CD4-positive, alpha-beta T cell (primary cell): Measurements from ENCODE around the gene QRSL1. TPM values are rescaled to one million over a fixed set of nuclear protein-coding genes. Genes with fewer than 3 reads are reported as not detected.
A peak's percentile ranks its signal among the peaks of the same experiment; 100 is the strongest.
"Not testable (repeated sequence)": the region's sequence is repeated elsewhere in the genome, so short reads cannot be mapped to it uniquely, and the experiment has no call there.

ENCODE experiments used
- ATAC-seq: fragments of 200-7000 bp; cut with Tn5 transposase; one replicate; pipeline ENCODE4 v1.10.0; 2022; ENCODE audit warnings: mild to moderate bottlenecking; ENCODE audit not compliant: poor library complexity
- CTCF ChIA-PET: fragments of 350-600 bp; sonication (Branson Sonifier 250); formaldehyde crosslinking; loops from one replicate; lab custom pipeline; 2021; ENCODE audit warnings: antibody characterized with exemption, inconsistent platforms; lab: Charles Lee
- POLR2A ChIA-PET: fragments of 350-600 bp; sonication (Branson Sonifier 250); formaldehyde crosslinking; loops from one replicate; lab custom pipeline; 2021; ENCODE audit warnings: antibody characterized with exemption, inconsistent platforms; lab: Charles Lee
- DNase-seq, 14 experiments: peaks; one replicate each; pipeline ENCODE4 v3.0.0-alpha.2; 2013 to 2020; ENCODE audit warnings: mixed read lengths in 2 of 14
- H3K27ac ChIP-seq, 2 donors: one replicate each; pipeline versions ENCODE4 v1.5.1 to v1.7.0; 2013; ENCODE audit warnings: low read length in 2 of 2, low read depth in 1 of 2, mild to moderate bottlenecking in 1 of 2
- H3K27me3 ChIP-seq, 2 experiments: 1 replicate in 1 of 2; 2 replicates in 1 of 2; pipeline versions ENCODE4 v1.6.1 to v1.7.0; 2013; ENCODE audit warnings: low read length in 2 of 2, control low read depth in 1 of 2, mild to moderate bottlenecking in 1 of 2, moderate library complexity in 1 of 2; ENCODE audit not compliant: insufficient read depth in 2 of 2, control insufficient read depth in 1 of 2
- H3K36me3 ChIP-seq: one replicate; pipeline ENCODE4 v1.6.1; 2013; ENCODE audit warnings: low read length, control low read depth; ENCODE audit not compliant: insufficient read depth
- H3K4me1 ChIP-seq: one replicate; pipeline ENCODE4 v1.6.1; 2013; ENCODE audit warnings: low read length, control low read depth; ENCODE audit not compliant: insufficient read depth
- H3K4me3 ChIP-seq: one replicate; pipeline ENCODE4 v1.5.1; 2013; ENCODE audit warnings: mild to moderate bottlenecking, low read length, moderate library complexity
- H3K9me3 ChIP-seq, 2 experiments: 1 replicate in 1 of 2; 2 replicates in 1 of 2; pipeline versions ENCODE4 v1.6.1 to v1.7.0; 2013; ENCODE audit warnings: low read length in 2 of 2, mild to moderate bottlenecking in 2 of 2, control low read depth in 1 of 2, moderate library complexity in 1 of 2; ENCODE audit not compliant: control insufficient read depth in 1 of 2, insufficient read depth in 1 of 2
- H3K27ac Mint-ChIP-seq: one replicate; pipeline ENCODE4 v1.8.0; 2020; ENCODE audit warnings: mixed read lengths
- H3K27me3 Mint-ChIP-seq: one replicate; pipeline ENCODE4 v1.8.0; 2021; ENCODE audit warnings: mixed read lengths
- H3K36me3 Mint-ChIP-seq: one replicate; pipeline ENCODE4 v1.8.0; 2021; ENCODE audit warnings: low read depth, mixed read lengths
- H3K4me1 Mint-ChIP-seq: one replicate; pipeline ENCODE4 v1.8.0; 2021; ENCODE audit warnings: low read depth, mixed read lengths
- H3K4me3 Mint-ChIP-seq: one replicate; pipeline ENCODE4 v1.8.0; 2020; ENCODE audit warnings: mild to moderate bottlenecking, mixed read lengths
- H3K9me3 Mint-ChIP-seq: one replicate; pipeline ENCODE4 v1.8.0; 2020; ENCODE audit warnings: mixed read lengths
- intact Hi-C, 2 experiments: fragments of 100-400 bp; cut with DNase I in 1 of 2; cut with micrococcal nuclease in 1 of 2; formaldehyde crosslinking; loops; one replicate each; pipeline versions ENCODE4 v1.15.1 to v1.9.0; 2023 to 2025; cut with DNase I, micrococcal nuclease
- polyA plus RNA-seq, 2 donors: library from polyadenylated mRNA; unstranded; fragments of 120-200 nt; gene quantifications; one replicate each; pipeline ENCODE4 v1.2.1, GENCODE V29; 2013
- total RNA-seq, 174 experiments: library from RNA in 2 of 174; stranded (reverse) in 2 of 174; gene quantifications; one replicate each; pipeline ENCODE4 v1.2.3 and lab custom pipeline; 2021 to 2026
- TF ChIP-seq, protein P1 (sequence below): fragments of 200-600 bp; IDR thresholded peaks from one replicate; pipeline ENCODE4 v1.8.0; 2022; ENCODE audit warnings: antibody characterized with exemption, mild to moderate bottlenecking

Gene QRSL1, protein sequence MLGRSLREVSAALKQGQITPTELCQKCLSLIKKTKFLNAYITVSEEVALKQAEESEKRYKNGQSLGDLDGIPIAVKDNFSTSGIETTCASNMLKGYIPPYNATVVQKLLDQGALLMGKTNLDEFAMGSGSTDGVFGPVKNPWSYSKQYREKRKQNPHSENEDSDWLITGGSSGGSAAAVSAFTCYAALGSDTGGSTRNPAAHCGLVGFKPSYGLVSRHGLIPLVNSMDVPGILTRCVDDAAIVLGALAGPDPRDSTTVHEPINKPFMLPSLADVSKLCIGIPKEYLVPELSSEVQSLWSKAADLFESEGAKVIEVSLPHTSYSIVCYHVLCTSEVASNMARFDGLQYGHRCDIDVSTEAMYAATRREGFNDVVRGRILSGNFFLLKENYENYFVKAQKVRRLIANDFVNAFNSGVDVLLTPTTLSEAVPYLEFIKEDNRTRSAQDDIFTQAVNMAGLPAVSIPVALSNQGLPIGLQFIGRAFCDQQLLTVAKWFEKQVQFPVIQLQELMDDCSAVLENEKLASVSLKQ
- total RNA-seq (1 to 10 TPM; 7.3 to 9.3 TPM), total RNA-seq (lab: John Stamatoyannopoulos, UW) (16.1 to 80.0 (median 33.0) reads per million in 172 experiments)
- polyA plus RNA-seq (2013, experiment 1 of 2): 9.8 TPM
- 13.2 TPM for polyA plus RNA-seq (2013, experiment 2 of 2)

DNA sequence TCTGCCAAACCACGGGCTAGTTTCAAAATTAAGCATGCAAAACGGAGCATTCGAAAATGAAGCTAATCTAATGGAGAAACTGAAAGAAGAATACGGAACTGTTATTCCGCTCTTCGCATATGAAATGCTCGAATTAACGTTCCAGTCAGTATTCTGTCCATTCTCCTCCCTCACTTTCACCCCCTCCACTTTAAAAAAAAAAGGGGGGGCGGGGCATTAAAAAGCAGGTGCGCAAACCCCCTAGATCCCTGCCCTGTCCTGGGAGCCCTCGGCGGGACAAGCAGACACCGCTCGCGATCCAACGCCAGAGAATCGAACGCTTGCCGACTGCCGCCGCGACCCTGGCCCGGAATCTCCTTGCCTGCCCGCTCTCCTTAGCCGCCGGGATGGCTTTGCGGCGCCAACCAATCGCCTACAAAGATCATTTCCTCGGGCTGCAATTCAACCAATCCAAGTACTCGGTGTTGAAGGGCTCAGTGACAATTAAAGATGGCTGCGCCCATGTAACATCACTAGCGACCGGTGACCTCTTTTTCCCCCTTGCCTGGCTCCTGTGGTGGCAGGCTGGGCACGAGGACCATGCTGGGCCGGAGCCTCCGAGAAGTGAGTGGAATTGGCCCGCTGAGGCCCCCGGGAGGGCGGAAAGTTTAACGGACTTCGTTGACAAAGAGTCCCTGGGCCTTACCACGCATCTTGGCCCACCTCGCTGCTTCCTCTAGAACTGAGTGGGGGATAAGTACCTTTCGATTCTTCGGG, at the start of gene QRSL1, which contains the start of gene RTN4IP1:
QRSL1 (plus strand) TSS at position 476 of the 756 bp plus-strand sequence; CDS start at position 580, 104 bp downstream.
RTN4IP1 (minus strand) TSS at position 396 of the 756 bp plus-strand sequence. CDS start 477 bp downstream, outside the sequence.
- H3K4me1 ChIP-seq: peaks cover 15% of the 10 kb centered on the region
- no peaks in the 10 kb centered on the region for H3K9me3 Mint-ChIP-seq
- ChIA-PET CTCF (interaction anchor here (1.1 to 1.4 kb wide), 2 partner anchors 9 to 21 kb away, joined by 3 to 4 read pairs; no protein-coding TSS in a partner anchor), POLR2A (no interaction called here)
- H3K4me3 ChIP-seq: peak within 1 kb of the TSS; percentile 79
- H3K27ac Mint-ChIP-seq: peak within 1 kb of the TSS; percentile 96
- ATAC-seq (peak; percentile 94), DNase-seq (peak; percentile 67 to 95 (median 78))
- peak within 1 kb of the TSS; percentile 97 for H3K4me3 Mint-ChIP-seq
- TF ChIP-seq, protein P1, sequence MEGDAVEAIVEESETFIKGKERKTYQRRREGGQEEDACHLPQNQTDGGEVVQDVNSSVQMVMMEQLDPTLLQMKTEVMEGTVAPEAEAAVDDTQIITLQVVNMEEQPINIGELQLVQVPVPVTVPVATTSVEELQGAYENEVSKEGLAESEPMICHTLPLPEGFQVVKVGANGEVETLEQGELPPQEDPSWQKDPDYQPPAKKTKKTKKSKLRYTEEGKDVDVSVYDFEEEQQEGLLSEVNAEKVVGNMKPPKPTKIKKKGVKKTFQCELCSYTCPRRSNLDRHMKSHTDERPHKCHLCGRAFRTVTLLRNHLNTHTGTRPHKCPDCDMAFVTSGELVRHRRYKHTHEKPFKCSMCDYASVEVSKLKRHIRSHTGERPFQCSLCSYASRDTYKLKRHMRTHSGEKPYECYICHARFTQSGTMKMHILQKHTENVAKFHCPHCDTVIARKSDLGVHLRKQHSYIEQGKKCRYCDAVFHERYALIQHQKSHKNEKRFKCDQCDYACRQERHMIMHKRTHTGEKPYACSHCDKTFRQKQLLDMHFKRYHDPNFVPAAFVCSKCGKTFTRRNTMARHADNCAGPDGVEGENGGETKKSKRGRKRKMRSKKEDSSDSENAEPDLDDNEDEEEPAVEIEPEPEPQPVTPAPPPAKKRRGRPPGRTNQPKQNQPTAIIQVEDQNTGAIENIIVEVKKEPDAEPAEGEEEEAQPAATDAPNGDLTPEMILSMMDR: no peak
- H3K27me3 ChIP-seq: no peaks in the 10 kb centered on the region
- intact Hi-C loops: loop anchor here (5.0 to 10.0 kb wide), 6 partner anchors 104 to 1666 kb away; partner anchors contain the start of genes AFG1L (in 1 of the 2), ATG5 (in 1 of the 2), MTRES1 (in 1 of the 2) and PREP (in 1 of the 2)
- H3K36me3 Mint-ChIP-seq: peaks cover 22% of the 10 kb centered on the region
- no peaks in the 10 kb centered on the region for H3K36me3 ChIP-seq
- no peaks in the 10 kb centered on the region for H3K9me3 ChIP-seq
- peaks cover 42% of the 10 kb centered on the region for H3K4me1 Mint-ChIP-seq
- H3K27me3 Mint-ChIP-seq: no peaks in the 10 kb centered on the region
- H3K27ac ChIP-seq: peak within 1 kb of the TSS; percentile 64 to 83

DNA sequence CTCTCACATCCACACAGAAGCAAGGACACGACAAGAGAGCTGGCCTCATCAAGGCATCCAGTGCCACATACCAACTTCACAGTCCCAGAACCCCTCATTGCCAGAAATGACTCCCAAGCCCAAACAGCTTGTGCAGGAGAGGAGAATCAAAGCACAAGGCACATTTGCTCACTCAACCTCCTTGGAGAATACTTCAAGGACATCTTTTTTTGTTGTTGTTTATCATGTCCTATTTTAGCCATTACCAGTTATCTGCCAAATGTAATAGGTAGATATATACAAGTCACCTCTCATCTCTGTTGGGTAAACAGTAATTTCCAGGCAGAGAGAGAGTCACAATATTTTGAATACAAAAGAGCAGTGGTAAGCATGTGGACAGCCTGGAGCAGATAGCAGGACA, 47.9 kb upstream of the QRSL1 start:
- POLR2A ChIA-PET: no interaction called here
- Mint-ChIP-seq H3K36me3 (peaks cover 77% of the 10 kb centered on the region), H3K4me1 (no peaks in the 10 kb centered on the region), H3K27me3 (no peaks in the 10 kb centered on the region), H3K9me3 (no peaks in the 10 kb centered on the region), H3K4me3 (no peak overlapping the region), H3K27ac (no peak overlapping the region)
- H3K4me1 ChIP-seq: no peaks in the 10 kb centered on the region
- ATAC-seq (no peak), DNase-seq (no peak)
- CTCF ChIA-PET: no interaction called here
- H3K27ac ChIP-seq: no peak overlapping the region
- TF ChIP-seq, protein P1: no peak
- intact Hi-C loops: no loop called here
- peaks cover 17% of the 10 kb centered on the region for H3K36me3 ChIP-seq
- no peaks in the 10 kb centered on the region for H3K9me3 ChIP-seq
- H3K27me3 ChIP-seq: no peaks in the 10 kb centered on the region
- no peak overlapping the region for H3K4me3 ChIP-seq

DNA sequence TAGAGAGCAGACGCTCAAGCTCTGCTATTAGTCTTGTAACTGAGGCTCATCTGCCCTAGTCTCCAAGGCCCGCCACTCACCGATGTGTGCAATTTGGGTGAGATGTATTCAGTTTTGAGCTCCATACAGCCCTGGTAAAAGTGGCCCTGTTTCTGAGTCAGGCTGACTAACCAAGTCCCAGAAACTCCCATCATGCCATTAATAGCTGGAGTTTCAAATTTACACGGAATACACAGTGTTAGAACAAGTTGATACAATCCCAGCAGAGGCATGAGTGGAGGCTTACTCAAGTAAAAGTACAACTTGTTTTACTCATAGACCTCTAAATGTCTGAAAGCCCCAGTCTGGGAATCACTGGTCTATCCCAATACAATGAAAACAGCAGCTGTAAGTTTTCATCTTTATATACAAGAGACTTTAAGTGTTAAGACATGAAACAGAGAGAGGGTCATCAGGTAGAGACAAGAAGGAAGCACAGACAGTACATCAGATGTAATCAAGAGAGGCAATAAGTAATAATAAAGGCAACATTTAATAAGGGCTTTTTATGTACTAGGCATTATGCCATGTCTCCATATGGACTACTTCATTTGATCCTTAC, 42.5 kb upstream of the QRSL1 start:
- no peak for ATAC-seq
- TF ChIP-seq, protein P1: no peak
- Histone ChIP-seq H3K4me3 (no peak overlapping the region), H3K4me1 (no peaks in the 10 kb centered on the region), H3K9me3 (no peaks in the 10 kb centered on the region), H3K27me3 (no peaks in the 10 kb centered on the region), H3K27ac (no peak overlapping the region), H3K36me3 (peaks cover 22% of the 10 kb centered on the region)
- peaks cover 74% of the 10 kb centered on the region for H3K36me3 Mint-ChIP-seq
- H3K27me3 Mint-ChIP-seq: no peaks in the 10 kb centered on the region
- POLR2A ChIA-PET: no interaction called here
- CTCF ChIA-PET: no interaction called here
- H3K4me3 Mint-ChIP-seq: no peak overlapping the region
- no peaks in the 10 kb centered on the region for H3K4me1 Mint-ChIP-seq
- H3K9me3 Mint-ChIP-seq: no peaks in the 10 kb centered on the region
- no peak for DNase-seq
- no peak overlapping the region for H3K27ac Mint-ChIP-seq
- intact Hi-C loops: no loop called here

DNA sequence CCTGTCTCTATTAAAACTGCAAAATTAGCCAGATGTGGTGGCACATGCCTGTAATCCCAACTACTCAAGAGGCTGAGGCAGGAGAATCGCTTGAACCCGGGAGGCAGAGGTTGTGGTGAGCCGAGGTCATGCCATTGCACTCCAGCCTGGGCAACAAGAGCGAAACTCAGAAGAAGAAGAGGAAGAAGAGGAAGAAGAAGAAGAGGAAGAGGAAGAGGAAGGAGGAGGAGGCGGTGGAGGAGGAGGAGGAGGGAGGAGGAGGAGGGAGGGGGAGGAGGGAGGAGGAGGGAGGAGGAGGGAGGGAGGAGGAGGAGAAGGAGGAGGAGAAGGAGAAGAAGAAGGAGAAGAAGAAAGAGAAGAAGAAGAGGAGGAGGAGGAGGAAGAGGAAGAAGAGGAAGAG, 40.4 kb upstream of the QRSL1 start:
- POLR2A ChIA-PET, intact Hi-C loops, H3K27ac Mint-ChIP-seq, H3K4me3 Mint-ChIP-seq, ATAC-seq, H3K4me3 ChIP-seq, DNase-seq, H3K4me1 Mint-ChIP-seq, H3K9me3 Mint-ChIP-seq, CTCF ChIA-PET, H3K27me3 ChIP-seq, H3K27ac ChIP-seq, H3K4me1 ChIP-seq, H3K9me3 ChIP-seq, H3K27me3 Mint-ChIP-seq: not testable (repeated sequence)
- H3K36me3 ChIP-seq: peaks cover 19% of the 10 kb centered on the region
- H3K36me3 Mint-ChIP-seq: peaks cover 63% of the 10 kb centered on the region
